NCI-H748 treated with DMSO at 0.1 percent for 48 hours (cell line): Measurements from ENCODE around the gene PHF14.
"Not testable (repeated sequence)": the region's sequence is repeated elsewhere in the genome, so short reads cannot be mapped to it uniquely, and the experiment has no call there.

Experiments used
- DNase-seq: peaks from one replicate; lab custom pipeline; 2025; lab: John Stamatoyannopoulos, UW

The PHF14 gene, protein sequence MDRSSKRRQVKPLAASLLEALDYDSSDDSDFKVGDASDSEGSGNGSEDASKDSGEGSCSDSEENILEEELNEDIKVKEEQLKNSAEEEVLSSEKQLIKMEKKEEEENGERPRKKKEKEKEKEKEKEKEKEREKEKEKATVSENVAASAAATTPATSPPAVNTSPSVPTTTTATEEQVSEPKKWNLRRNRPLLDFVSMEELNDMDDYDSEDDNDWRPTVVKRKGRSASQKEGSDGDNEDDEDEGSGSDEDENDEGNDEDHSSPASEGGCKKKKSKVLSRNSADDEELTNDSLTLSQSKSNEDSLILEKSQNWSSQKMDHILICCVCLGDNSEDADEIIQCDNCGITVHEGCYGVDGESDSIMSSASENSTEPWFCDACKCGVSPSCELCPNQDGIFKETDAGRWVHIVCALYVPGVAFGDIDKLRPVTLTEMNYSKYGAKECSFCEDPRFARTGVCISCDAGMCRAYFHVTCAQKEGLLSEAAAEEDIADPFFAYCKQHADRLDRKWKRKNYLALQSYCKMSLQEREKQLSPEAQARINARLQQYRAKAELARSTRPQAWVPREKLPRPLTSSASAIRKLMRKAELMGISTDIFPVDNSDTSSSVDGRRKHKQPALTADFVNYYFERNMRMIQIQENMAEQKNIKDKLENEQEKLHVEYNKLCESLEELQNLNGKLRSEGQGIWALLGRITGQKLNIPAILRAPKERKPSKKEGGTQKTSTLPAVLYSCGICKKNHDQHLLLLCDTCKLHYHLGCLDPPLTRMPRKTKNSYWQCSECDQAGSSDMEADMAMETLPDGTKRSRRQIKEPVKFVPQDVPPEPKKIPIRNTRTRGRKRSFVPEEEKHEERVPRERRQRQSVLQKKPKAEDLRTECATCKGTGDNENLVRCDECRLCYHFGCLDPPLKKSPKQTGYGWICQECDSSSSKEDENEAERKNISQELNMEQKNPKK

DNA sequence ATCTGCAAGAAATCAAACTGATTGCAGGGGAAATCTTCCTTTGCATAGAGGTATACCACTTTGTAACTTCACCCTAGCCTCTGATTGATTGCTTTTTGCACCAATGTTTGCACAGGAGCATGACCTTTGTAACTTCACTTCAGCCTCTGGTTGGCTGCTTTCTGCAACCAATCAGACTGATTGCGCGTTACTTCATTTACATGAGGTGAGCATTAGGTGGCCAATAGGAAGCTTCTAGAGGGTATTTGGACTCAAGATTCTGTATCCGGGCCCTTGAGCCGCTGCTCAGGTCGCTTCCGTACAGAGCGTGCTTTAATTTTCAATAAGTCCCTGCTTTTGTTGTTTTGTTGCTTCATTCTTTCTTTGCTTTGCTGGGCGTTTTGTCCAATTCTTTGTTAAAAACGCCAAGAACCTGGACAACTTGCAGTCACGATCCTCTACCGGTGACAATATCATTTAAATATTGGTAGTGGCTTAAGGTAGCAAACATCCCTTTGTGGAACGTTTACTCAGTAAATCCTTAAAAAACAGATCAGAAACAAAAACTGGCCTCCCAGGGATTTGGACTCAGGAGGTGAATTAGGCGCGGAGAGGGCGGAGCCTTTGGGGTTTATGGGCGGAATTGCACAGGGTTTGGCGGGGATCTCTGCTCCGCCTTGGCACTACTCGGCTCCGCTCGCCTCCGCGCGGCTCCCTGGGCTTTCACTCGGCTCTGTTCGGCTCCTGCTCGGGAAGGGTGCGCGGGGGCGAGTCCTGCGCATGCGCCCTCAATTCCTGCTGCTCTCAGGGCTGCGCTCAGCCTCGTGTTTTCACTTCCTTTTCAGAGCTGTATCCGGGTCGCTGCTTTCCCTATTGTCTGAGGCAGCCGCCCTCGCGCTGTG, at the start of gene PHF14:
Gene PHF14 (plus strand): TSS at position 812 of the 881 bp plus-strand sequence. CDS start 452 bp downstream, outside the sequence.
- DNase-seq, result peak; percentile 97

GRCh38 chr7:10924370-10924769, 49.3 kb upstream of the PHF14 start:
- no peak for DNase-seq

DNA sequence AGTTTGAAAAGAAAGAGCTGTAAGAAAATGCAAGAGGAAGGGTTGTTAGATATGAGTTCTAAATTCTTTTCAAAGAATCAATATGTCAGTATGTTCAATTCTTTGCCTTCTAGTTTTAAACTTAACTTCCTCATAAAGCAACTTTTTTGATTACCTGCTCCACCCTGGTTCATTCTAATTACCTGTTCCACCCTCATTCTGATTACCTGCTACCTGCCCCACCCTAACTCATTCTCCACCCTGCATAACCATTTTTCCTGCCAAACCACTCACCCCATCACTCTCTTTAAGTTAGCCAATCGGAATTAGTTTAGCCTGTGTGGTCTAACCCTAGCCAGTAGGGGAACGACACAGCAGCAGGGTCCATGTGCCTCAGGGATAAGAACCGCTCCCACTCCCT, 45.5 kb upstream of the PHF14 start:
- not testable (repeated sequence) for DNase-seq

DNA sequence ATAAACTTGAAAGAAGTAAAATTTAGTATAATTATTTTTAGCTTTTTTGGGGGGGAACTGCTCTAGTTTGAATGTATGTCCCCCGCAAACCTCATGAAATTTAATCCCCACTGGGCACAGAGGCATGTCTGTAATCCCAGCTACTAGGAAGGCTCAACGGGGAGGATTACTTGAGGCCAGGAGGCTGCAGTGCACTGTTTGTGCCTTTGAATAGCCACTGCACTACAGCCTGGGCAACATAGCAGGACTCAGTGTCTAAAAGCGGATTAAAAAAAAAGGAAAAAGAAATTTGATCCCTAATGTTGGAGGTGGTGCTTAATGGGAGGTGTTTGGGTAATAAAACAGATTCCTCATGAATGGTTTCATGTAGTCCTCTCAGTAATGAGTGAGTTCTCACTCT, 43.1 kb upstream of the PHF14 start:
- DNase-seq, result no peak

DNA sequence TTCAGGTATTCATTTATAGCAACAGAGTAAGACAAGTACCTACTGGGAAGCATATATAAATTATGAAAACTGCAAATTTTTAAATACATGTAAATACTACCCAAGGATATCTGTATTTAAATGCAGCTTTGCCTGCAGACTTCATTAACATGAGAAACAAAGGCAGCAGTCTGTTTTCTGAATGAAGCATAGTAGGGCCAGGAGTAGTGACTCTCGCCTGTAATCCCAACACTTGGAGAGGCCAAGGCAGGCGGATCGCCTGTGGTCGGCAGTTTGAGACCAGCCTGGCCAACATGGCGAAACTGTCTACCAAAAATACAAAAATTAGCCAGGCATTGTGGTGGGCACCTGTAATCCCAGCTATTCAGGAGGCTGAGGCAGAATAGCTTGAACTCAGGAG, 42.5 kb upstream of the PHF14 start:
- DNase-seq, result no peak

GRCh38 chr7:10934292-10934691, 39.4 kb upstream of the PHF14 start:
- no peak for DNase-seq

DNA sequence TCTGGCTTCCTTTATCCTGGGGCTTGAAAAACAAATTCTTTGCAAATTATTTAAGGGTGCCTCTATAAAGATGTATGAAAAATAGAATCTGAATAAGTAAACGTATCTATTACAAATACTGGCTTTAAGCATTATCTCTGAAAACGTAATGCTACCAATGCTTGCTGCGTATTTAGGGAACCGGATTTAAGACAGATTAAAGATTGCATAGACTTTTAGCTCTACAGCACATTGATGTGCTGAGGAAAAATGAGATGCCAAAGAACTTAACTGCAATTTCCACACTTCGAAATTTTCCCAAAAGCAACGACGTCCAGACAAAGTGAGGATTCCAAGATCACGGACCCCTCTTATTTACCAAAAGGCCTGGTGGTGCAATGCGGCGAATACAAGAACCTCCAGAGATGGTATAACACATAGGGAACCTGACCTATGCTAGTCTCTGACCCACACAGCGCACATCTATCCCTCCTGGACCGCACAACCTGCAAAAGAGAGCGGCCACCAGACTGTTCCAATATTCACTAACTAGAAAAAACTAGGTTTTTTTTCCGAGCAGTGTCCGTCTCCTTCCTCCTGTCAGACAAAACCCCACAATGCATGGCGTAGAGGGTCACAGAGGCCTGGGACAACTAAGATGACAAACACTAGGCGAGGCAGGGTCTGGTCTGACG, 34.3 kb upstream of the PHF14 start:
- peak; percentile 62 for DNase-seq

GRCh38 chr7:10939911-10940703, 33.6 kb upstream of the PHF14 start:
- DNase-seq, result peak; percentile 88

DNA sequence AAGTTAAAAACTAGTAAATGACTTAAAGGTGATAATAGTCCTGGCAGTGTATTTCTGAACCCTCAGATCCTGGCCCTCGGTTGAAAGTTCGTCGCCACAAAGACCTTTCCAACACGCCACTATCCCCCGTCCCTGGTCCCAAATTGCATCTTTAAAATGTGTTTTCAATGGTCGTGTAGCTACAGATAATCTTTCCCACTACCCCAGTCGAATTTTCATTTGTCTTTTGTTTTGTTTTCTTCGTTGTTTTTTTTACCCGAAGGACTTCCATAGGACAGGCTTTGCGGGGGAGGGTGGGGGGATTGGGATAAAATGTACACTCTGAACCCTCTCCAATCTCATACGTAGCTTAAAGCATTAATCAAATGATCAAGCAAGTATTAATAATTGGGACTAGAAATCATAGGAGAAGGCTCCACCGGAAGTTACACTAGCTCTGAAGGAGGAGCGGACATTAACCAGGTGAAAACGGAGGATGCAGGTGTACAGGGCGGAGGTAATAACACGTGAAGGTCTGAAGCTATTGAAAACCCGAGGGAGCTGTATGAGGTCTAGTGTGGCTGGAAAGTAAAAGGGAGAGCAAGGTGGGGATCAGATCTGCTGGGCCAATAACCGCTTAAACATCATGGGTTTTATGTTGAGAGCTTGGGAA, 32.8 kb upstream of the PHF14 start:
- DNase-seq, result peak; percentile 69

DNA sequence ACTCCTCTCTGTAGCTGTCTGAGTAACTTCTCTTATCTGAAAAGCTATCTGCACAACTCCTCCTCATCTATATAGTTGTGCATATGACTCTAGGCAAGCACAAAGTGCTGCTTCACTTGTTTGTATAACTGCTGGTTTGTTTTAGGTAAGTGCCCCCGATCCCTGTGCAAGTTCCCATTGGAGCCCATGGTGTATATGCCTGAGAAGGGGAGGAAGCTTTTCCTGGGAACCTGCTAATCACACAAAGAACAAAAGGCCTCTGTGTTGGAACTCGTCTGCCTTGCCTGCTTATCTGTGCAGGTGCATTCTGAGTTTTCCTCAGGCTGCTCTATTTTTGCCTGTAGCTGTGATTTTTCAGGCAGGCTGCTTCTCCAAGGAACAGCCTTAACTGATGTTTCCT, 23.2 kb upstream of the PHF14 start:
- no peak for DNase-seq

GRCh38 chr7:10950974-10951578, 22.6 kb upstream of the PHF14 start:
- not testable (repeated sequence) for DNase-seq

DNA sequence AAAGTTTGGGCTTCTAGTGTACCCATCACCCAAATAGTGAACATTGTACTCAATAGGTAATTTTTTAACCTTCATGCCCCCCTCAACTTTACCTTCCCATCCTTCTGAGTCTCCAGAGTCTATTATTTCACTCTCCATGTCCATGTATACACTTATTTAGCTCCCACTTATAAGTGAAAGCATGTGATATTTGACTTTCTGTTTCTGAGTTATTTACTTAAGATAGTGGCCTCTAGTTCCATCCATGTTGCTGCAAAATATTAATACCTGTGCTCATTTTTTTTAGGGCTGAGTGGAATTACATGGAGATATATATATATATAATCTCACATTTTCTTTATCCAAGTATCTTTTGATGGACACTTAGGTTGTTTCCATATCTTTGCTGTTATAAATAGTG, 21.1 kb upstream of the PHF14 start:
- DNase-seq, result no peak

DNA sequence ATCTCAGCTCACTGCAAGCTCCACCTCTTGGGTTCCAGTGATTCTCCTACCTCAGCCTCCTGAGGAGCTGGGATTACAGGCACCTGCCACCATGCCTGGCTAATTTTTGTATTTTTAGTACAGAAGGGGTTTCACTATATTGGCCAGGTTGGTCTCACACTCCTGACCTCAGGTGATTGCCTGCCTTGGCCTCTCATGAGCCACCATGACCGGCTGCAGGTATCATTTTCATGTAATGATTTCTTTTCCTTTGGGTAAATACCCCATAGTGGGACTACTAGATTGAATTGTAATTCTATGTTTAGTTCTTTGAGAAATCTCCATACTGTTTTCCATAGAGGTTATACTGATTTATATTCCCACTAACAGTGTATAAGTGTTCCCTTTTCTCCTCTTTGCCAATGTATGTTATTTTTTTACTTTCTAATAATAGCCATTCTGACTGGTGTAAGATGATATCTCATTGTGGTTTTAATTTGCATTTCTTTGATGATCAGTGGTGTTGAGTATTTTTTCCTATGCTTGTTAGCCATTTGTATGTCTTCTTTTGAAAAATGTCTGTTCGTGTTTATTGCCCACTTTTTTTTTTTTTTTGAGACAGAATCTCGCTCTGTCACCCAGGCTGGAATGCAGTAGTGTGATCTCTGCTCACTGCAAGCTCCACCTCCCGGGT, 20.5 kb upstream of the PHF14 start:
- not testable (repeated sequence) for DNase-seq

- DNase-seq, result no peak
Observed at GRCh38 chr7:10956528-10956927, 17.1 kb upstream of the PHF14 start.

DNA sequence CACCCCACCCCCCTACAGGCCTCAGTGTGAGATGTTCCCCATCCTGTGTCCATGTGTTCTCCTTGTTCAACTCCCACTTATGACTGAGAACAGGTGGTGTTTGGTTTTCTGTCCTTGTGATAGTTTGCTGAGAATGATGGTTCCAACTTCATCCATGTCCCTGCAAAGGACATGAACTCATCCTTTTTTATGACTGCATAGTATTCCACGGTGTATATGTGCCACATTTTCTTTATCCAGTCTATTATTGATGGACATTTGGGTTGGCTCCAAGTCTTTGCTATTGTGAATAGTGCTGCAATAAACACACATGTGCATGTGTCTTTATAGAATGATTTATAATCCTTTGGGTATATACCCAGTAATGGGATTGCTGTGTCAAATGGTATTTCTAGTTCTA, 13.4 kb upstream of the PHF14 start:
- DNase-seq, result not testable (repeated sequence)

DNA sequence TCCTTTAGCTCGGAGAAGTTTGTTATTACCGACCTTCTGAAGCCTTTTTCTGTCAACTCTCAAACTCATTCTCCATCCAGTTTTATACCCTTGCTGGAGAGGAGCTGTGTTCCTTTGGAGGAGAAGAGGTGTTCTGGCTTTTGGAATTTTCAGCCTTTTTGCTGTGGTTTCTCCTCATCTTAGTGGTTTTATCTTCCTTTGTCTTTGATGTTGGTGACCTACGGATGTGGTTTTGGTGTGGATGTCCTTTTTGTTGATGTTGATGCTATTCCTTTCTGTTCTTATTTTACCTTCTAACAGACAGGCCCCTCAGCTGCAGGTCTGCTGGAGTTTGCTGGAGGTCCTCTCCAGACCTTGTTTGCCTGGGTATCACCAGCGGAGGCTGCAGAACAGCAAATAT, 8.7 kb upstream of the PHF14 start:
- not testable (repeated sequence) for DNase-seq

DNA sequence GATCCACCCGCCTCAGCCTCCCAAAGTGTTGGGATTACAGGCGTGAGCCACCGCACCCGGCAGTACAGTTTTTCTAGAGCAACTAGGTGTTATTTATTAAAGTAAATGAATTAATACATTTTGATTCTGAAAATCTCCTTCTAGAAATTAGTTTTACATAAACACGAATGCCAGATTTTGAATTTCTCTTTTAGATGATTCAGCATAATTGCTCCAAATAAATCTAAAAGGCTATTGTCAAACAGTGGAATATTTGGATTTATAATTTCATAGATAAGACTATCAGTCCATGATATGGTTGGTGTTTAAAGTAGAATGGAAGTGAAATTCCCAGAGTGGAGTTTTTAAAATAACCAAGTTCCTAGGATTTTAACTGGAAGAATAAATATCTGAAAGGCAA, 1.5 kb upstream of the PHF14 start:
- DNase-seq, result no peak

DNA sequence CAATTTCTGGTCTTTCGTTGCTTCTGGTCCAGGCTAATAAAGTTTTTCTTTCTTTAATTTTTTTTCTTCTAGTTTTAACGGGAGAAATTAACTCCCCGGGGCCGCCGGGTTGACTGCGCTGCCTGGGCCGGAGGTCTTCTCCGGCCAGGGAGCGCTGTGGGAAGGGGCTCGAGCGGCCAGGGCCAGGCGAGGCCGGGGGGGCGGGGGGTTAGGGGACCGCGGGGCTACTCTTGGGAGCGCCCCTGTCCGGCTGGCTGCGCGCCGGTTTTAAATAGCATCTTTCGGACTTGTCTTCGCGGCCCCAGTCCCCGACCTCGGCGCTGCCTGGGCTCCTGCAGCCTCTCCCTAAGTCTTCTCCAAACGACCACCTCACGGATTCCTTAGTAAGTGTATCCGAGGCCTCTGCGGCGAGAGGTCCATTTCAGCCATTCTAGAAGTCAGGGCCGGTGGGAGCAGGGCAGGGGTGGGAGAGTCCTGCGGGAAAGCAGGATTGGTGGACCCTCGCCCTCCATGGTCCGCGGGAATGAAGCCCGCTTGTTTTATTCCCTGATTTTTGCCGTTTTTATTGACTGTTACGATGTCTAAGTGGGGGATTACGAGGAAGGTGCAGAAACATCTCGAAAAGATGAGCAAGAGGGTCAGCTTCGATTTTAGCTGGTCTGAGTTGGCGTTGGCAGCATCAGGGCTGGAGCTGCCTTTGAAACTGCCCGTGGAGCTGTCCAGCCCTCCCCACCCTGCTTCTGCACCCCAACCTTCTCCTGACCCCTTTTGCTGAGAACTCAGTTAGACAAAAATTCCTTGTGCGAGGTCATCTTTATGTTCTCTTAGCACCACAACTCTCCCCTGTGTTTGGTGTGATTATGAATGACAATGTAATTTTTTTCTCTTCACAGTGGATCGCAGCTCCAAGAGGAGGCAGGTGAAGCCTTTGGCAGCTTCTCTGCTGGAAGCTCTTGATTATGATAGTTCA, 555 bp downstream of the PHF14 start:
- peak; percentile 65 for DNase-seq
